CD4-positive, alpha-beta T cell treated with Interleukin-4 for 4 hours (primary cell): ENCODE results near the gene RIMKLB.
"Not testable (repeated sequence)": the region's sequence is repeated elsewhere in the genome, so short reads cannot be mapped to it uniquely, and the experiment has no call there.

Experiments
- DNase-seq: peaks from one replicate; pipeline ENCODE4 v3.0.0-alpha.2; 2020

The RIMKLB gene

GRCh38 chr12:8695116-8695515, 2.7 kb upstream of the RIMKLB start:
- no peak for DNase-seq

- DNase-seq, result no peak
These were observed 1.2 kb upstream of the RIMKLB start for GRCh38 chr12:8696442-8697090.

GRCh38 chr12:8697120-8697475, 693 bp upstream of the RIMKLB start:
- peak; percentile 34 for DNase-seq

- peak; percentile 7 for DNase-seq
These were observed 501 bp downstream of the RIMKLB start for GRCh38 chr12:8698132-8698851.

- DNase-seq, result no peak
These were observed 1.1 kb downstream of the RIMKLB start for GRCh38 chr12:8698879-8699278.

GRCh38 chr12:8699714-8700113, 1.9 kb downstream of the RIMKLB start:
- DNase-seq, result no peak

- no peak for DNase-seq
These were observed 3.4 kb downstream of the RIMKLB start for GRCh38 chr12:8701046-8701660.

GRCh38 chr12:8702159-8702558, 4.4 kb downstream of the RIMKLB start:
- DNase-seq, result no peak

- no peak for DNase-seq
These were observed 11.5 kb downstream of the RIMKLB start for GRCh38 chr12:8709124-8709830.

GRCh38 chr12:8712572-8712971, 14.8 kb downstream of the RIMKLB start:
- DNase-seq, result no peak

GRCh38 chr12:8722286-8722800, 24.6 kb downstream of the RIMKLB start:
- DNase-seq, result no peak

- no peak for DNase-seq
These were observed 37.1 kb downstream of the RIMKLB start for GRCh38 chr12:8734873-8735381.

- DNase-seq, result no peak
These were observed 44.7 kb downstream of the RIMKLB start for GRCh38 chr12:8742501-8742900.

- not testable (repeated sequence) for DNase-seq
These were observed 45.3 kb downstream of the RIMKLB start for GRCh38 chr12:8743121-8743520.

GRCh38 chr12:8745631-8746030, 47.8 kb downstream of the RIMKLB start:
- DNase-seq, result not testable (repeated sequence)

- no peak for DNase-seq
These were observed 48.3 kb downstream of the RIMKLB start for GRCh38 chr12:8746046-8746445.

- not testable (repeated sequence) for DNase-seq
These were observed 62.3 kb downstream of the RIMKLB start for GRCh38 chr12:8760076-8760475.

GRCh38 chr12:8762701-8763100, 64.9 kb downstream of the RIMKLB start:
- not testable (repeated sequence) for DNase-seq

GRCh38 chr12:8766121-8766520, 68.3 kb downstream of the RIMKLB start:
- DNase-seq, result not testable (repeated sequence)

- no peak for DNase-seq
These were observed 72.7 kb downstream of the RIMKLB start for GRCh38 chr12:8770499-8770898.

- DNase-seq, result no peak
These were observed 73.3 kb downstream of the RIMKLB start for GRCh38 chr12:8771072-8771471.

GRCh38 chr12:8773461-8773860, 75.7 kb downstream of the RIMKLB start:
- no peak for DNase-seq

GRCh38 chr12:8779281-8779680, 81.5 kb downstream of the RIMKLB start:
- DNase-seq, result no peak
